ENCODE results near the gene SEMA3A. TPM values are rescaled to one million over a fixed set of nuclear protein-coding genes. Genes with fewer than 3 reads are reported as not detected.

Gene SEMA3A
- total and polyA plus RNA-seq, 8 donors, result 0.05 to 0.79 (median 0.46) TPM

DNA sequence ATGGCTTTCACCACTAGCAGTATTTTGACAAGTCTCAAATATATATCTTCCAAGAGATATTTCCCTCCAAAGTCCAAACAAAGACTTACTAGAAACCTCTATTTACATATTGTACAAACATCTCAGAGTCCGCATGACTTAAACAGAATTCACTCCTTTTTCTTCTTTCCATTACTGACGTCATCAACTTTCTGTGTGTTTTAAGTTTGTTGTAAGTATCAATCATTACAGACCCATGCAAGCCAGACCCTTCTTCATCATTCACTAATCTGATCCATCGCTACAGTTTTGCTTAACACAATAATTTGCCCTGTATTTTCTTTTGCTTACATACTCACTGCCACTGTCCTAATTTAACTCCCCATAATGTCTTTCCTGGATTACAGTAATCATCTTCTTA lies 51.9 kb downstream of the SEMA3A start:
- no peak for FAIRE-seq
- TF ChIP-seq, protein P1, sequence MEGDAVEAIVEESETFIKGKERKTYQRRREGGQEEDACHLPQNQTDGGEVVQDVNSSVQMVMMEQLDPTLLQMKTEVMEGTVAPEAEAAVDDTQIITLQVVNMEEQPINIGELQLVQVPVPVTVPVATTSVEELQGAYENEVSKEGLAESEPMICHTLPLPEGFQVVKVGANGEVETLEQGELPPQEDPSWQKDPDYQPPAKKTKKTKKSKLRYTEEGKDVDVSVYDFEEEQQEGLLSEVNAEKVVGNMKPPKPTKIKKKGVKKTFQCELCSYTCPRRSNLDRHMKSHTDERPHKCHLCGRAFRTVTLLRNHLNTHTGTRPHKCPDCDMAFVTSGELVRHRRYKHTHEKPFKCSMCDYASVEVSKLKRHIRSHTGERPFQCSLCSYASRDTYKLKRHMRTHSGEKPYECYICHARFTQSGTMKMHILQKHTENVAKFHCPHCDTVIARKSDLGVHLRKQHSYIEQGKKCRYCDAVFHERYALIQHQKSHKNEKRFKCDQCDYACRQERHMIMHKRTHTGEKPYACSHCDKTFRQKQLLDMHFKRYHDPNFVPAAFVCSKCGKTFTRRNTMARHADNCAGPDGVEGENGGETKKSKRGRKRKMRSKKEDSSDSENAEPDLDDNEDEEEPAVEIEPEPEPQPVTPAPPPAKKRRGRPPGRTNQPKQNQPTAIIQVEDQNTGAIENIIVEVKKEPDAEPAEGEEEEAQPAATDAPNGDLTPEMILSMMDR (IDR thresholded peaks at IDR 0.05), result no peak

GRCh38 chr7:84139986-84140729 lies 54.4 kb downstream of the SEMA3A start:
- no peak for DNase-seq
- WGBS, 2 donors, result 69 to 80% methylated on average over 2 of the region's 2 CpGs
- Histone ChIP-seq H3K27ac (no peak overlapping the region), H3K4me1 (no peaks in the 10 kb centered on the region), H3K4me3 (peak overlapping the region in 1 of 4 donors; percentile 0), H3K27me3 (no peaks in the 10 kb centered on the region), H3K36me3 (no peaks in the 10 kb centered on the region), H3K9me3 (no peaks in the 10 kb centered on the region)
- no peak for ATAC-seq
- TF ChIP-seq, protein P1 (IDR thresholded peaks at IDR 0.05), result no peak
- no peak for FAIRE-seq
- intact Hi-C loops (cut with DNase I), result no loop called here

More for the DNA sequence above, 51.9 kb downstream of the SEMA3A start:
- intact Hi-C loops (cut with DNase I), result no loop called here
- DNase-seq, result no peak
- Histone ChIP-seq H3K4me1 (no peaks in the 10 kb centered on the region), H3K36me3 (no peaks in the 10 kb centered on the region), H3K4me3 (no peak overlapping the region), H3K27ac (no peak overlapping the region), H3K9me3 (no peaks in the 10 kb centered on the region), H3K27me3 (no peaks in the 10 kb centered on the region)
- 61 to 70% methylated on average over 3 of the region's 3 CpGs for WGBS, 2 donors
- no peak for ATAC-seq

DNA sequence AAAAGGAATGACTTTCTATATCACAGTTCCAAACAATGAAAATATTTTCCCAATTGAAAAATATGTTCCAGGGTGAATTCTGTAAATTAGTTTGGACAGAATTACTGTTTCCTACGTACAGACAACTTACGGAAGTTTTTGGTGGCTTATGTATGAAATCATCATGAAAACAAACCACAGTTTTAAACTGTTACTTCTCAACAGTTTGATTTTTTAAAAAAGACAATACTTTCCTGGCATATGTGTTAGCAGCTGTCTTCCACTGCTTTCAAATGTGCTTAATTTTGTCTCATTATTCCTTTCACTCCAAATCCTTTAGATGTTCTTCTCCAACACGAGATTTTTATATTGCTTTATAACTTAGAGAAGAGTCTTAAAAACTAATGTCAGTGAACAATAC lies 56.2 kb downstream of the SEMA3A start:
- Histone ChIP-seq H3K4me1 (no peaks in the 10 kb centered on the region), H3K36me3 (no peaks in the 10 kb centered on the region), H3K4me3 (no peak overlapping the region), H3K27ac (no peak overlapping the region), H3K27me3 (no peaks in the 10 kb centered on the region), H3K9me3 (no peaks in the 10 kb centered on the region)
- 70 to 72% methylated on average over 3 of the region's 3 CpGs for WGBS, 2 donors
- ATAC-seq (no peak), DNase-seq (no peak), FAIRE-seq (no peak)
- TF ChIP-seq, protein P1 (IDR thresholded peaks at IDR 0.05), result no peak
- intact Hi-C loops (cut with DNase I), result no loop called here

DNA sequence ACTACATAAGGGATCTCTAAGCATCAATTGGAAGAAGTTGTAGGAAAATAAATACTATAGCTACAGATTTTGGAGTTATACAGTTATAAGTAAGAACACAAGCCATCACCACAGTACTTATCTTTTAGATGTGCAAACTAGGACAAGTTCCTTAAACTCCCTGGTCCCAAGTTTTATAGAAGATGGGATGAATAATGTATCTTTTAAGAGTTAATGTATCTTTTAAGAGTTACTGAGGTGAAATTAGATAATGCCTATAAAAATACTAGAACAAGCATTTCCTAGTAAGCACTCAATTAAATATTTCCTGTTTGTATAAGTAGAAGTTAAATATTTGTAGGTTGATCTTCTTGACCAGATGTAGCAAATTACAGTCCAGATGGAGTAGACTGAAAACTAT lies 56.8 kb downstream of the SEMA3A start:
- intact Hi-C loops (cut with DNase I), result no loop called here
- TF ChIP-seq, protein P1 (IDR thresholded peaks at IDR 0.05), result no peak
- ATAC-seq (no peak), FAIRE-seq (no peak), DNase-seq (no peak)
- H3K27ac ChIP-seq, result no peak overlapping the region
- no peak overlapping the region for H3K4me3 ChIP-seq
- no peaks in the 10 kb centered on the region for H3K36me3 ChIP-seq
- no peaks in the 10 kb centered on the region for H3K27me3 ChIP-seq
- H3K4me1 ChIP-seq, result no peaks in the 10 kb centered on the region
- no peaks in the 10 kb centered on the region for H3K9me3 ChIP-seq

DNA sequence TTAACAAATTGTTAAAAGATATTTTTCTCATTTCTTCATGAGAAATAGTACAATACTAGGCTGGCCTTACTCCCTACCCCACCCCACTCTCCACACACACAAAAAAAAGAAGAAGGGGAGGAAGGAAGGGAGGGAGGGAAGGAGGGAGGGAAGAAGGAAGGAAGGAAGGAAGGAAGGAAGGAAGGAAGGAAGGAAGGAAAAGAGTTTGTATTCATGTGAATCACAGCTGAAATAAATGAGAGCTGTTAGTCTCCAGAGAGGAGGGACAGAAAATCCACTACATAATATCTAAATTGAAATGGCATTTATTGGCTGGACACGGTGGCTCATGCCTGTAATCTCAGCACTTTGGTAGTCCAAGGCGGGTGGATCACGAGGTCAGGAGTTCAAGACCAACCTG lies 57.8 kb downstream of the SEMA3A start:
- ATAC-seq, result no peak
- Histone ChIP-seq H3K27me3 (no peaks in the 10 kb centered on the region), H3K4me3 (no peak overlapping the region), H3K9me3 (no peaks in the 10 kb centered on the region), H3K4me1 (no peaks in the 10 kb centered on the region), H3K27ac (no peak overlapping the region), H3K36me3 (no peaks in the 10 kb centered on the region)
- 84 to 89% methylated on average over 3 of the region's 3 CpGs for WGBS, 2 donors
- TF ChIP-seq, protein P1 (IDR thresholded peaks at IDR 0.05), result no peak
- no peak for DNase-seq
- intact Hi-C loops (cut with DNase I), result no loop called here
- FAIRE-seq, result no peak

Data from pancreas (tissue), 10 donors.